Nephron (organoid): Measurements from ENCODE around the gene DGKE.

Source experiments
- H3K27ac Mint-ChIP-seq, 3 experiments: 2 replicates each; pipeline ENCODE4 v1.8.0; 2020; ENCODE audit warnings: mixed read lengths in 3 of 3, mild to moderate bottlenecking in 2 of 3, moderate library complexity in 1 of 3
- H3K27me3 Mint-ChIP-seq: 2 replicates; pipeline ENCODE4 v1.8.0; 2021; ENCODE audit warnings: low read depth, mild to moderate bottlenecking, moderate library complexity, mixed read lengths
- H3K36me3 Mint-ChIP-seq: 2 replicates; pipeline ENCODE4 v1.8.0; 2020; ENCODE audit warnings: low read depth, mixed read lengths
- H3K4me1 Mint-ChIP-seq: 2 replicates; pipeline ENCODE4 v1.8.0; 2020; ENCODE audit warnings: mixed read lengths
- H3K4me3 Mint-ChIP-seq, 3 experiments: 2 replicates each; pipeline ENCODE4 v1.8.0; 2020; ENCODE audit warnings: mild to moderate bottlenecking in 3 of 3, mixed read lengths in 3 of 3, moderate library complexity in 2 of 3
- H3K9me3 Mint-ChIP-seq: 2 replicates; pipeline ENCODE4 v1.8.0; 2020; ENCODE audit warnings: mixed read lengths
- TF ChIP-seq, protein P1 (sequence below), 3 experiments: fragments of 200-600 bp; sonication (generic); IDR thresholded peaks; one replicate each; pipeline ENCODE4 v1.5.0; 2021; ENCODE audit warnings: antibody characterized with exemption in 3 of 3; ENCODE audit not compliant: unreplicated experiment in 3 of 3

The DGKE gene

DNA sequence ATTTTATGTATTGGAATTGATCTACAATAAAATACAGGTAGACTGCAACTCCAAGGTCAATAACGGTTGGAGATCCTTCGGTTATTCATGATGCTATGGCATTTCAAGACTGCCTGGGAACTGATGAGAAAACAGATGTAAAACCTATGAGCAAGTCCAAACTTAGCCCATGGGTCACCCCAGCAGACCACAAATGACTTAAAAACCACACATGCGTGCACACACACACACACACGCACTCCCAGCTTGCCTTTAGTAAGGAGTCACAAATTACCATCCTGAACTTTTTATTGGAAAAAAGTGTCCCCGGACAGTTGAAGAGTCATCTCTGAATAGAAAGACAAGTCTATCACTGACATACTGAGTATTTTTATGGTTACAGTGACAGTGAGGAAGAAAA, 53.2 kb downstream of the DGKE start:
- peaks cover 16% of the 10 kb centered on the region for H3K9me3 Mint-ChIP-seq
- no peaks in the 10 kb centered on the region for H3K27me3 Mint-ChIP-seq
- H3K36me3 Mint-ChIP-seq: peaks cover 24% of the 10 kb centered on the region
- H3K4me3 Mint-ChIP-seq: no peak overlapping the region
- peaks cover 4% of the 10 kb centered on the region for H3K4me1 Mint-ChIP-seq
- TF ChIP-seq, protein P1, sequence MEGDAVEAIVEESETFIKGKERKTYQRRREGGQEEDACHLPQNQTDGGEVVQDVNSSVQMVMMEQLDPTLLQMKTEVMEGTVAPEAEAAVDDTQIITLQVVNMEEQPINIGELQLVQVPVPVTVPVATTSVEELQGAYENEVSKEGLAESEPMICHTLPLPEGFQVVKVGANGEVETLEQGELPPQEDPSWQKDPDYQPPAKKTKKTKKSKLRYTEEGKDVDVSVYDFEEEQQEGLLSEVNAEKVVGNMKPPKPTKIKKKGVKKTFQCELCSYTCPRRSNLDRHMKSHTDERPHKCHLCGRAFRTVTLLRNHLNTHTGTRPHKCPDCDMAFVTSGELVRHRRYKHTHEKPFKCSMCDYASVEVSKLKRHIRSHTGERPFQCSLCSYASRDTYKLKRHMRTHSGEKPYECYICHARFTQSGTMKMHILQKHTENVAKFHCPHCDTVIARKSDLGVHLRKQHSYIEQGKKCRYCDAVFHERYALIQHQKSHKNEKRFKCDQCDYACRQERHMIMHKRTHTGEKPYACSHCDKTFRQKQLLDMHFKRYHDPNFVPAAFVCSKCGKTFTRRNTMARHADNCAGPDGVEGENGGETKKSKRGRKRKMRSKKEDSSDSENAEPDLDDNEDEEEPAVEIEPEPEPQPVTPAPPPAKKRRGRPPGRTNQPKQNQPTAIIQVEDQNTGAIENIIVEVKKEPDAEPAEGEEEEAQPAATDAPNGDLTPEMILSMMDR (IDR thresholded peaks at IDR 0.05; ENCODE audit: unreplicated experiment in 3 of 3): no peak
- H3K27ac Mint-ChIP-seq: no peak overlapping the region

DNA sequence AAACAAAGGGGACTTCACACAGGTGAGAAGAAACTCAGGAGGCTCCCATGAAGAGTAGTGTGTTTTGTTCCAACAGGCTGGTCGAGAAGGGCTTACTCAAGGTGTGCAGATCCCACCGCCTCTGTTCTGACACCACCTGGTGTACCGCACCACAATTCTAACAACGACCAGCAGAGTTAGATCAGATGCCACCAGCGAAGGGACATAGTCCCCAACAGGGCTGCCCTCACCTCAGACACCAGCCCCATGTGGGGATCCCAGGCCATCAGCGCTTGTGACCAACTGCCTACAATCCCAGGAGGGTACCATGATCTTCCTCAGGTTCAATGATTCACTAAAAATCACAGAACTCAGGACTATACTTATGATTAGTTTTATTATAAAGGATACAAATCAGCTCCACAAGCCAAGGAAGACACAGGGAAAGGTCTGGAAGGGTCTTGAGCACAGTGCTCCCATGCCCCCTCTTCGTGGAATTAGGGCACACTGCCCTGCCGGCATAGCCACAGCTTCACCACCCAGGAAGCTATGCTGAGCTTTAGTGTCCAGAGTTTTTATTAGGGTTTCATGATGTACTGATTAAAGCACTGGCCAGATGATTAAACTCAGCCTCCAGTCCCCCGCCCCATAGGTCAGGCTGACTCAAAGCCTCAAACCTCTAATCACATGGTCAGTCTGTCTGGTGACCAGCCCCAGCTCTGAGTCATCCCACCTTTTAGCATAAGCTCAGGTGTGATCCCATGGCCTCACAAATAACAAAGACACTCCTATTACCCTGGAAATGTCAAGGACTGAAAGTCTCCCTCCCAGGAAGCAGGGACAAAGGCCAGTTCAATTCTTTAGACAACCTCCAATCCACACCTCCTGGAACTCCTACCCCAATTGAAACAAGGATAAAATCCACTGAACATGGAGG, 53.9 kb downstream of the DGKE start:
- Mint-ChIP-seq H3K27me3 (no peaks in the 10 kb centered on the region), H3K4me3 (no peak overlapping the region), H3K4me1 (peaks cover 4% of the 10 kb centered on the region), H3K36me3 (peaks cover 31% of the 10 kb centered on the region), H3K9me3 (peaks cover 19% of the 10 kb centered on the region), H3K27ac (no peak overlapping the region)
- TF ChIP-seq, protein P1 (IDR thresholded peaks at IDR 0.05; ENCODE audit: unreplicated experiment in 3 of 3): no peak

DNA sequence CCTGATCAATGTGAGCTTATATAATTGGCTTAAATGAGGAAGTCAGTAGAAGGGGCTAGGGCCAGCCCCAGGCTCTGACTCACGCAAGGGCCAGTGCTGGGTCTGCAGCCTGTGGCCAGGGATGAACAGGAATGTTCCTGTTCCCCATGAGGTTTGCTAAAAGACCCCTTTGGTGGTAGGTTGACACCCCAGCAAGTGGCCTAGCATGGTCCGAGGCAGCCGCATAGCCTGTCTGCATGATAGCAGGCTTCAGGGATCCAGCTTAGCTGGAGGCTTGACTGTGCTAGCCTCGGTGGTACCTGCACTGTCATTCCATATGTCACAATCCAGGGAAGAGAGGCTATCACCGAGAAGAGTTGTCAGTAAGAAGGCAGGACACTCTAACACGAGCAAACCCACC, 56.4 kb downstream of the DGKE start:
- H3K27ac Mint-ChIP-seq: no peak overlapping the region
- peaks cover 9% of the 10 kb centered on the region for H3K4me1 Mint-ChIP-seq
- no peak overlapping the region for H3K4me3 Mint-ChIP-seq
- TF ChIP-seq, protein P1 (IDR thresholded peaks at IDR 0.05; ENCODE audit: unreplicated experiment in 3 of 3): no peak
- peaks cover 34% of the 10 kb centered on the region for H3K36me3 Mint-ChIP-seq
- no peaks in the 10 kb centered on the region for H3K27me3 Mint-ChIP-seq
- H3K9me3 Mint-ChIP-seq: peaks cover 19% of the 10 kb centered on the region

DNA sequence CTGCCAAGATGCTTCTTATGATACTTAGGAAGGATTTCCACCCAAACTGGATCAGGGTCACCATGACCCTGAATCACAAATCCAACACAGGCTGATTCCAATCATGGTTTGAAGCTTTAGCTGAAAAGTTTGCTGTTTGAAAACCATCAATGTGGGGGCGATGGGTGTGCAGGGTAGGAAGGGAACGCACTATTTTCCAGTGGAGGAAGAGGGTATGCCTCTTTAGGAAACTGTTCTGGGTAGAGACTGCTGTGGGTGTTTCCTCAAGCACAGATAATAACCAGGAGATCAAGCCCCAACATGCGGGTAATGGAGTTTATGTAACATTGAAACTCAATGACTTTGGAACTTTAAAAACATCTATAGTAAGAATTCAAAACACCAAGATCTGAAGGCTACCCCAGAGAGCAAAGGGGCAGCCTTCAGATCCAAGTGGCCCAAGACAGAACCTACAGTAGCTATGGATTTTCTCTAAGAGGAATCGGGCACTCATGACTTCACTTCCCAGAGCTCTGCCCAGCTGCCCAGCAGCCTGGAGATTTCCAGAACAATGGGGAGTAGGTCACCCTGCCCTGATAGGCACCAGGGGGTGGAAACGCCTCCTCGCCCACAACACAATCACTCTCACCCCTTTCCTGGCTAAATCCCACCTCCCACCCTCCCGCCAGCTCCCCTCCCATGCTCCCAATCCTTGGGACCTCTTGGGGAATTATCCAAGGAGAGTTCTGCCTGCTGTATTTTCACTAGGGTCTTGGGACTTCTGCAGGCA, 57.1 kb downstream of the DGKE start:
- Mint-ChIP-seq H3K4me3 (no peak overlapping the region), H3K27me3 (no peaks in the 10 kb centered on the region), H3K9me3 (peaks cover 19% of the 10 kb centered on the region), H3K4me1 (peaks cover 14% of the 10 kb centered on the region), H3K27ac (no peak overlapping the region), H3K36me3 (peaks cover 33% of the 10 kb centered on the region)
- TF ChIP-seq, protein P1 (IDR thresholded peaks at IDR 0.05; ENCODE audit: unreplicated experiment in 3 of 3): no peak

DNA sequence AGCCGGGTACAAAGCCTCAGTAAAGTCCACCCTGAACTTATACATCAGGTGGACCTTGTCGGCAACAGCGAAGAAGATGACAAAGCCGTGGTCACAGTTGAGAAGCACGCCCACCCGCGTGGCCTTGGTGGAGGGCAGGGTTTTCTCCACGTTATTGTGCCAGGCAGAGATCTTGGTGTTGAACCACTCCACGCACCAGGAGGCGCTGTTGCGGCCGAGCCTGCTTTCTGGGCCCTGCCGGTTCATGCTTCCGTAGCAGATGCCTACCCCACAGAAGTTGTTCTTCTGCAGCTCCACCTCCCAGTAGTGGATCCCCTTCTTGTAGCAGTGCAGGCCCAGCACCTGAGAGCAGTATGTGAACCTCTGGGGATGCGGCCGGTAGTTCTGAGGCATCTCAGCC, 57.8 kb downstream of the DGKE start:
- H3K36me3 Mint-ChIP-seq: peaks cover 26% of the 10 kb centered on the region
- no peak overlapping the region for H3K4me3 Mint-ChIP-seq

More for the DNA sequence above, 57.8 kb downstream of the DGKE start:
- Mint-ChIP-seq H3K27me3 (no peaks in the 10 kb centered on the region), H3K9me3 (peaks cover 12% of the 10 kb centered on the region), H3K4me1 (peaks cover 15% of the 10 kb centered on the region), H3K27ac (no peak overlapping the region)
- TF ChIP-seq, protein P1 (IDR thresholded peaks at IDR 0.05; ENCODE audit: unreplicated experiment in 3 of 3): no peak
